Keratinocyte (primary cell): Measurements from ENCODE around the gene KDM4B. TPM values are rescaled to one million over a fixed set of nuclear protein-coding genes. Genes with fewer than 3 reads are reported as not detected.

Experiments
- DNase-seq: peaks from one replicate; pipeline ENCODE4 v3.0.0-alpha.2; 2011; ENCODE audit warnings: low read depth, missing footprints, low spot score
- FAIRE-seq: peaks from 2 replicates; lab custom pipeline; 2011; peaks lifted over from hg19 to GRCh38; lab: Jason Lieb, UNC
- H2AFZ ChIP-seq: 2 replicates; pipeline ENCODE4 v1.6.0; 2012; ENCODE audit warnings: low read length, control low read depth, inconsistent platforms; ENCODE audit not compliant: control insufficient read depth
- H3K27ac ChIP-seq: 2 replicates; pipeline ENCODE4 v1.5.1; 2011; ENCODE audit warnings: low read length; ENCODE audit not compliant: control insufficient read depth, insufficient read depth
- H3K27me3 ChIP-seq: 3 replicates; pipeline ENCODE4 v1.6.0; 2011; ENCODE audit warnings: low read length; ENCODE audit not compliant: control insufficient read depth, insufficient read depth; ENCODE audit errors: extremely low read depth
- H3K36me3 ChIP-seq, 2 experiments: 2 replicates in 1 of 2; 3 replicates in 1 of 2; pipeline ENCODE4 v1.5.1; 2011; ENCODE audit warnings: low read length in 2 of 2, mild to moderate bottlenecking in 1 of 2; ENCODE audit not compliant: control insufficient read depth in 2 of 2, insufficient read depth in 2 of 2; ENCODE audit errors: extremely low read depth in 1 of 2
- H3K4me1 ChIP-seq: 3 replicates; pipeline ENCODE4 v1.5.1; 2011; ENCODE audit warnings: low read length; ENCODE audit not compliant: control insufficient read depth, insufficient read depth; ENCODE audit errors: extremely low read depth
- H3K4me2 ChIP-seq: 3 replicates; pipeline ENCODE4 v1.6.0; 2011; ENCODE audit warnings: low read depth, low read length; ENCODE audit not compliant: control insufficient read depth, insufficient read depth; ENCODE audit errors: extremely low read depth
- H3K4me3 ChIP-seq, 3 experiments: fragments of 200-600 bp in 1 of 3; sonication (generic) in 1 of 3; 2 replicates in 2 of 3; 3 replicates in 1 of 3; pipeline ENCODE4 v1.5.1; 2011 to 2016; ENCODE audit warnings: low read length in 3 of 3, mild to moderate bottlenecking in 3 of 3, control low read depth in 2 of 3, inconsistent platforms in 1 of 3, low read depth in 1 of 3, mixed read lengths in 1 of 3, mixed run types in 1 of 3, moderate library complexity in 1 of 3; ENCODE audit not compliant: control insufficient read depth in 2 of 3, insufficient read depth in 2 of 3; ENCODE audit errors: extremely low read depth in 1 of 3
- H3K79me2 ChIP-seq: 2 replicates; pipeline ENCODE4 v1.6.0; 2012; ENCODE audit warnings: low read length; ENCODE audit not compliant: control insufficient read depth, insufficient read depth
- H3K9ac ChIP-seq: 3 replicates; pipeline ENCODE4 v1.6.0; 2011; ENCODE audit warnings: low read length; ENCODE audit not compliant: control insufficient read depth, insufficient read depth; ENCODE audit errors: extremely low read depth
- H3K9me1 ChIP-seq: 3 replicates; pipeline ENCODE4 v1.6.0; 2011; ENCODE audit warnings: low read length; ENCODE audit not compliant: control insufficient read depth, insufficient read depth; ENCODE audit errors: extremely low read depth
- H3K9me3 ChIP-seq: 2 replicates; pipeline ENCODE4 v1.5.1; 2012; ENCODE audit warnings: low read depth, low read length; ENCODE audit not compliant: control insufficient read depth
- H4K20me1 ChIP-seq: 3 replicates; pipeline ENCODE4 v1.6.0; 2011; ENCODE audit warnings: low read length; ENCODE audit not compliant: control insufficient read depth, insufficient read depth; ENCODE audit errors: extremely low read depth
- EZH2 ChIP-seq: IDR thresholded peaks from one replicate; pipeline ENCODE4 v1.6.1; 2012; ENCODE audit warnings: inconsistent platforms, mild to moderate bottlenecking, low read length, moderate library complexity
- dilution Hi-C: fragments of 300-500 bp; cut with MboI; formaldehyde crosslinking; loops from one replicate; pipeline ENCODE4 v1.7.0; 2020; ENCODE audit warnings: low sequenced_read_pairs; ENCODE audit not compliant: extremely low pct_ligation_motif_present
- polyA plus RNA-seq, 5 experiments: library from polyadenylated mRNA; depleted of rRNA in 3 of 5; stranded (reverse) in 3 of 5; stranded (forward) in 1 of 5; unstranded in 1 of 5; fragments of >200 nt; gene quantifications; 1 replicate in 1 of 5; 2 replicates in 3 of 5; 3 replicates in 1 of 5; pipeline versions ENCODE4 v1.2.1 to v1.2.3, GENCODE V29; 2011 to 2012; ENCODE audit warnings: missing spikeins in 2 of 5, low read depth in 1 of 5, low replicate concordance in 1 of 5
- TF ChIP-seq, protein P1 (sequence below), 3 experiments: IDR thresholded peaks in 1 of 3; conservative IDR thresholded peaks in 1 of 3; optimal IDR thresholded peaks in 1 of 3; 2 replicates in 2 of 3; 3 replicates in 1 of 3; pipeline versions ENCODE3 to v1.5.1; 2011; ENCODE audit warnings: low read length in 3 of 3, mild to moderate bottlenecking in 3 of 3, moderate library complexity in 2 of 3, control low read depth in 1 of 3, inconsistent platforms in 1 of 3; ENCODE audit not compliant: insufficient read depth in 2 of 3; ENCODE audit errors: extremely low read depth in 1 of 3

The KDM4B gene
- polyA plus RNA-seq, 1 donor (not counting 4 experiments of a cell fraction or from before 2014, with no cell fraction given): 6.2 TPM

GRCh38 chr19:4957981-4958380 is 10.9 kb upstream of the KDM4B start:
- dilution Hi-C loops: no loop called here

DNA sequence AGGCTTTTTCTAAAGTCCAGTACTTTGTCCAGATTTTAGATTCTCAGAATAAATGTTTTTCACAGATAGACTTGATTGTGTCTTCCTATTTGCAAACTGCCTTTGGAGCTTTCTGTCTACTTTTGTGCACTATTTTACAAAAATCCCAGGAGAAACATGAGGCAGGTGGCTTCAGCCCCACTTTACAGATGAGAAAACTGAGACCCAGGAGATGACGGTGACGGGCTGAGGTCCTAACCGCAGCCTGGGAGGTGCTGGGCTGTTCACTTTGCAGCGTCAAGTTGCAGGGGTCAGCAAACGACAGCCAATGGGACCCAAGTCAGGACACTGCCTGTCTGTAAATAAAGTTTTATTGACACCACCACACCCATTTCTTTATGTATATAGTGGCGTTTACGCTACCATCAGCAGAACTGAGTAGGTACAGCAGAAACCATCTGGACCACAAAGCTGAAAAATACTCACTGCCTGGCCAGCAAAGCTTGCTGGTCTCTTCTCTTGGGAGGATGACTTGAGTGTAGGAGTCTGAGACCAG is 6.8 kb upstream of the KDM4B start:
- no peaks in the 10 kb centered on the region for H3K79me2 ChIP-seq
- H3K27me3 ChIP-seq: no peaks in the 10 kb centered on the region
- no peak for FAIRE-seq
- H3K4me3 ChIP-seq: no peak overlapping the region
- H3K9me1 ChIP-seq: no peaks in the 10 kb centered on the region
- H3K27ac ChIP-seq: no peak overlapping the region
- no peaks in the 10 kb centered on the region for H3K4me1 ChIP-seq
- H3K4me2 ChIP-seq: no peak overlapping the region
- H3K9ac ChIP-seq: no peak overlapping the region
- H3K36me3 ChIP-seq: peaks cover 0 to 10% of the 10 kb centered on the region in 2 experiments
- H3K9me3 ChIP-seq: no peaks in the 10 kb centered on the region
- H4K20me1 ChIP-seq: no peaks in the 10 kb centered on the region
- no peak for DNase-seq
- no peak overlapping the region for H2AFZ ChIP-seq
- dilution Hi-C loops: no loop called here
- TF ChIP-seq, protein P1, sequence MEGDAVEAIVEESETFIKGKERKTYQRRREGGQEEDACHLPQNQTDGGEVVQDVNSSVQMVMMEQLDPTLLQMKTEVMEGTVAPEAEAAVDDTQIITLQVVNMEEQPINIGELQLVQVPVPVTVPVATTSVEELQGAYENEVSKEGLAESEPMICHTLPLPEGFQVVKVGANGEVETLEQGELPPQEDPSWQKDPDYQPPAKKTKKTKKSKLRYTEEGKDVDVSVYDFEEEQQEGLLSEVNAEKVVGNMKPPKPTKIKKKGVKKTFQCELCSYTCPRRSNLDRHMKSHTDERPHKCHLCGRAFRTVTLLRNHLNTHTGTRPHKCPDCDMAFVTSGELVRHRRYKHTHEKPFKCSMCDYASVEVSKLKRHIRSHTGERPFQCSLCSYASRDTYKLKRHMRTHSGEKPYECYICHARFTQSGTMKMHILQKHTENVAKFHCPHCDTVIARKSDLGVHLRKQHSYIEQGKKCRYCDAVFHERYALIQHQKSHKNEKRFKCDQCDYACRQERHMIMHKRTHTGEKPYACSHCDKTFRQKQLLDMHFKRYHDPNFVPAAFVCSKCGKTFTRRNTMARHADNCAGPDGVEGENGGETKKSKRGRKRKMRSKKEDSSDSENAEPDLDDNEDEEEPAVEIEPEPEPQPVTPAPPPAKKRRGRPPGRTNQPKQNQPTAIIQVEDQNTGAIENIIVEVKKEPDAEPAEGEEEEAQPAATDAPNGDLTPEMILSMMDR (optimal IDR thresholded peaks at IDR 0.05 in 1 of 3, IDR thresholded peaks at IDR 0.05 in 1 of 3, conservative IDR thresholded peaks at IDR 0.05 in 1 of 3; ENCODE audit: extremely low read depth in 1 of 3, insufficient read depth in 2 of 3, low read length in 3 of 3): no peak

More at GRCh38 chr19:4957981-4958380, 10.9 kb upstream of the KDM4B start:
- H3K9ac ChIP-seq: no peak overlapping the region
- peaks cover 9 to 23% of the 10 kb centered on the region in 2 experiments for H3K36me3 ChIP-seq
- no peaks in the 10 kb centered on the region for H3K4me1 ChIP-seq
- H3K27me3 ChIP-seq: no peaks in the 10 kb centered on the region
- H3K9me1 ChIP-seq: no peaks in the 10 kb centered on the region
- H4K20me1 ChIP-seq: no peaks in the 10 kb centered on the region
- no peaks in the 10 kb centered on the region for H3K9me3 ChIP-seq
- no peak for TF ChIP-seq EZH2
- TF ChIP-seq, protein P1 (optimal IDR thresholded peaks at IDR 0.05 in 1 of 3, IDR thresholded peaks at IDR 0.05 in 1 of 3, conservative IDR thresholded peaks at IDR 0.05 in 1 of 3; ENCODE audit: extremely low read depth in 1 of 3, insufficient read depth in 2 of 3, low read length in 3 of 3): no peak
- no peak for DNase-seq
- no peaks in the 10 kb centered on the region for H3K79me2 ChIP-seq
- no peak for FAIRE-seq
- H3K4me3 ChIP-seq: no peak overlapping the region
- H3K4me2 ChIP-seq: no peak overlapping the region
- no peak overlapping the region for H3K27ac ChIP-seq
- H2AFZ ChIP-seq: no peak overlapping the region
